HepG2 (cell line): ENCODE data around the gene ARL2. TPM values are rescaled to one million over a fixed set of nuclear protein-coding genes. Genes with fewer than 3 reads are reported as not detected.

Source experiments
- AGO2 ChIP-seq: fragments of 200-400 bp; formaldehyde crosslinking; optimal IDR thresholded peaks from 2 replicates; pipeline ENCODE3; 2017; ENCODE audit warnings: mild to moderate bottlenecking, low read depth, low read length, moderate library complexity
- HMGXB3 ChIP-seq: sonication (generic); formaldehyde crosslinking; IDR thresholded peaks from 2 replicates; pipeline ENCODE4 v1.4.0; 2020; ENCODE audit warnings: missing genetic modification reagents, borderline replicate concordance
- RAD21 ChIP-seq: fragments of 450-650 bp; formaldehyde crosslinking; IDR thresholded peaks from 2 replicates; pipeline ENCODE4 v1.5.0; 2020; ENCODE audit warnings: mild to moderate bottlenecking
- ZBTB33 ChIP-seq: sonication (generic); formaldehyde crosslinking; IDR thresholded peaks from 2 replicates; pipeline ENCODE4 v1.4.0; 2020; ENCODE audit warnings: missing genetic modification reagents
- ZGPAT ChIP-seq: IDR thresholded peaks from 2 replicates; pipeline ENCODE4 v1.6.1; 2016; ENCODE audit warnings: mild to moderate bottlenecking
- ZMYM4 ChIP-seq: sonication (generic); formaldehyde crosslinking; IDR thresholded peaks from 2 replicates; pipeline ENCODE4 v1.8.1; 2023; ENCODE audit warnings: mild to moderate bottlenecking, missing genetic modification reagents
- ZNF207 ChIP-seq: fragments of 450-650 bp; IDR thresholded peaks from 2 replicates; pipeline ENCODE4 v1.6.1; 2016; ENCODE audit warnings: antibody characterized with exemption, borderline replicate concordance
- ZNF235 ChIP-seq: sonication (generic); formaldehyde crosslinking; IDR thresholded peaks from 2 replicates; pipeline ENCODE4 v1.8.1; 2023; ENCODE audit warnings: mild to moderate bottlenecking, missing genetic modification reagents, borderline replicate concordance
- ZNF441 ChIP-seq: sonication (generic); formaldehyde crosslinking; IDR thresholded peaks from 2 replicates; pipeline ENCODE4 v1.7.0; 2021; ENCODE audit warnings: missing genetic modification reagents, borderline replicate concordance
- ZNF576 ChIP-seq: sonication (generic); formaldehyde crosslinking; IDR thresholded peaks from 2 replicates; pipeline ENCODE4 v1.4.0; 2020; ENCODE audit warnings: mild to moderate bottlenecking, missing genetic modification reagents
- polyA plus RNA-seq, 8 experiments: library from polyadenylated mRNA; depleted of rRNA in 3 of 8; stranded (reverse) in 7 of 8; unstranded in 1 of 8; fragments of >200 nt; fragmentation: Illumina TruSeq in 4 of 8; extraction: Trizol in 4 of 8; gene quantifications; 2 replicates each; pipeline versions ENCODE4 v1.2.1 to v1.2.3, GENCODE V29; 2011 to 2016; ENCODE audit warnings: low read depth in 4 of 8, missing spikeins in 1 of 8, mixed read lengths in 1 of 8; ENCODE audit not compliant: insufficient read depth in 1 of 8
- total RNA-seq, 5 experiments: library from RNA; depleted of rRNA; stranded (reverse); fragments of >200 nt; fragmentation: Illumina TruSeq; extraction: Trizol; gene quantifications; 2 replicates each; pipeline ENCODE4 v1.2.3, GENCODE V29; 2016; ENCODE audit warnings: low read depth in 1 of 5
- TF ChIP-seq, protein P1 (sequence below): sonication (generic); formaldehyde crosslinking; IDR thresholded peaks from 2 replicates; pipeline ENCODE4 v1.4.0; 2020; ENCODE audit warnings: missing genetic modification reagents

ARL2 gene
- total and polyA plus RNA-seq, 2 of the 13 experiments (the other 11 are each of a cell fraction or from before 2014, with no cell fraction given) = 82.9 to 84.4 TPM

GRCh38 chr11:64996327-64996709, 17.6 kb upstream of the ARL2 start (continued):
- TF ChIP-seq AGO2 (no peak), HMGXB3 (no peak), RAD21 (no peak), ZGPAT (no peak), ZNF576 (CRISPR knock-in tag) (no peak), ZBTB33 (CRISPR knock-in tag) (no peak), ZNF207 (no peak), ZNF441 (CRISPR knock-in tag) (no peak), ZMYM4 (CRISPR knock-in tag) (no peak), ZNF235 (no peak)
- TF ChIP-seq, protein P1, sequence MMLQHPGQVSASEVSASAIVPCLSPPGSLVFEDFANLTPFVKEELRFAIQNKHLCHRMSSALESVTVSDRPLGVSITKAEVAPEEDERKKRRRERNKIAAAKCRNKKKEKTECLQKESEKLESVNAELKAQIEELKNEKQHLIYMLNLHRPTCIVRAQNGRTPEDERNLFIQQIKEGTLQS = no peak
